Adrenal gland (tissue), 12 donors: ENCODE data around the gene NEDD9. TPM values are rescaled to one million over a fixed set of nuclear protein-coding genes. Genes with fewer than 3 reads are reported as not detected.

Experiments used
- DNase-seq, 7 donors: peaks; one replicate each; pipeline ENCODE4 v3.0.0-alpha.2; 2019 to 2020
- H3K27ac ChIP-seq, 5 donors: fragments of 200-600 bp; sonication (generic) in 4 of 5; 1 replicate in 3 of 5; 2 replicates in 2 of 5; pipeline versions ENCODE4 v1.5.1 to v1.8.0; 2016 to 2020; ENCODE audit warnings: mild to moderate bottlenecking in 1 of 5
- H3K27me3 ChIP-seq: fragments of 200-600 bp; 2 replicates; pipeline ENCODE4 v1.8.0; 2021
- H3K36me3 ChIP-seq, 2 donors: fragments of 200-600 bp; replicated peaks in 1 of 2; 1 replicate in 1 of 2; 2 replicates in 1 of 2; pipeline versions ENCODE4 v1.5.1 to v1.8.0; 2018 to 2022
- H3K4me1 ChIP-seq, 2 donors: fragments of 200-600 bp; replicated peaks in 1 of 2; 1 replicate in 1 of 2; 2 replicates in 1 of 2; pipeline versions ENCODE4 v1.5.1 to v1.8.0; 2018 to 2021
- H3K4me3 ChIP-seq, 4 donors: fragments of 200-600 bp; sonication (generic) in 3 of 4; one replicate each; pipeline ENCODE4 v1.5.1; 2016 to 2018
- H3K9me3 ChIP-seq, 3 donors: fragments of 200-600 bp; sonication (generic) in 1 of 3; replicated peaks in 1 of 3; 1 replicate in 2 of 3; 2 replicates in 1 of 3; pipeline versions ENCODE4 v1.5.1 to v1.8.0; 2016 to 2021
- CTCF ChIP-seq, 6 experiments: fragments of 450-650 bp in 4 of 6; fragments of 200-600 bp in 2 of 6; sonication (generic) in 1 of 6; IDR thresholded peaks; 1 replicate in 5 of 6; 2 replicates in 1 of 6; pipeline versions ENCODE4 v1.5.1 to v1.8.0; 2016 to 2021; ENCODE audit warnings: antibody characterized with exemption in 6 of 6, mild to moderate bottlenecking in 2 of 6, moderate library complexity in 1 of 6
- POLR2A ChIP-seq, 2 donors: fragments of 450-650 bp; IDR thresholded peaks; one replicate each; pipeline ENCODE4 v1.6.1; 2017; ENCODE audit warnings: antibody characterized with exemption in 2 of 2, mild to moderate bottlenecking in 2 of 2, moderate library complexity in 1 of 2
- WGBS, 4 donors: extraction: QIAGEN DNeasy Blood & Tissue Kit in 2 of 4; methylation state at CpG; one replicate each; pipeline versions ENCODE4 v1.1.5 to v1.1.7; 2013 to 2017; 5-methylcytosine and 5-hydroxymethylcytosine counted together
- intact Hi-C, 2 donors: fragments of 100-400 bp; cut with DNase I; formaldehyde crosslinking; loops; one replicate each; pipeline versions ENCODE4 v1.14.1 to v1.15.0; 2022 to 2023
- polyA plus RNA-seq, 3 donors: library from polyadenylated mRNA; stranded (reverse); fragments of 200-250 nt in 2 of 3; fragments of 350-450 nt in 1 of 3; fragmentation: Illumina TruSeq in 1 of 3; extraction: RNeasy Lipid Tissue Mini Kit (QIAGEN cat#74804) in 1 of 3; gene quantifications; one replicate each; pipeline ENCODE4 v1.2.3, GENCODE V29; 2013 to 2014
- total RNA-seq, 9 donors: library from RNA; depleted of rRNA in 4 of 9; stranded (reverse); fragments of >200 nt in 4 of 9; fragments of 120-200 nt in 1 of 9; fragmentation: NEBNext Ultra II Directional in 1 of 9; extraction: Animal tissue kit (Norgen Biotek cat#: 25700) in 1 of 9; gene quantifications; one replicate each; pipeline versions ENCODE4 v1.1.0 to v1.2.4, GENCODE V29; 2013 to 2023
- donor health status: healthy with polysubstance abuse.
- donor health status: Bipolar disorder and iron deficiency.
- donor health status: DM: yes; HTN: yes; CAD: no.
- donor health status: DM: no; HTN: no; CAD: no.
- donor health status: DM: no; HTN: no; CAD: no.
- donor health status: DM: yes; HTN: yes; CAD: no.

NEDD9 gene
- total and polyA plus RNA-seq, 12 donors = 6.6 to 47.9 (median 13.5) TPM

DNA sequence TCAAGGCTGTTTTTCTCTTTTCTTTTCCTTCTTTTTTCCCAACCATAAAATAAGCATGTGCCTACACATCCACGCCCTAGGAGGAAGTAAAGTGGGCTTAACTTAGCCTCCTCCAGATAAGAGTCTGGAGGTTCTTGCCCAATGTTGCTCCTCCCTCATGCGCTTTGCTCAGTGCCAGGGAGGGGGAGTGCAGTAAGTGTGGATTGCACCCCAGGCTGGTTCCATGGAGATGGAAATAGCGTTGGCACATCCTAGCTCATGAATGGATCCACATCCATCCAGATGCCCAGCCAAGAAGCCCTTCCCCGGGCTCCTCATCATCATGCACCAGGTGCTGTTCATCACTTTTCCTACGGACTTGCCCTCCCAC, 58.2 kb downstream of the NEDD9 start:
- DNase-seq = no peak
- TF ChIP-seq CTCF (IDR thresholded peaks at IDR 0.05) = no peak
- Histone ChIP-seq H3K27me3 (no peaks in the 10 kb centered on the region), H3K9me3 (no peaks in the 10 kb centered on the region), H3K36me3 (no peaks in the 10 kb centered on the region), H3K4me3 (no peak overlapping the region), H3K27ac (no peak overlapping the region), H3K4me1 (no peaks in the 10 kb centered on the region)
- WGBS, 4 donors = 90 to 95% (median 92%) methylated on average over 5 of the region's 5 CpGs
- intact Hi-C loops = loop anchor here in 1 of 2 donors (5.0 kb wide), 1 partner anchor 318 kb away; no protein-coding TSS in a partner anchor

DNA sequence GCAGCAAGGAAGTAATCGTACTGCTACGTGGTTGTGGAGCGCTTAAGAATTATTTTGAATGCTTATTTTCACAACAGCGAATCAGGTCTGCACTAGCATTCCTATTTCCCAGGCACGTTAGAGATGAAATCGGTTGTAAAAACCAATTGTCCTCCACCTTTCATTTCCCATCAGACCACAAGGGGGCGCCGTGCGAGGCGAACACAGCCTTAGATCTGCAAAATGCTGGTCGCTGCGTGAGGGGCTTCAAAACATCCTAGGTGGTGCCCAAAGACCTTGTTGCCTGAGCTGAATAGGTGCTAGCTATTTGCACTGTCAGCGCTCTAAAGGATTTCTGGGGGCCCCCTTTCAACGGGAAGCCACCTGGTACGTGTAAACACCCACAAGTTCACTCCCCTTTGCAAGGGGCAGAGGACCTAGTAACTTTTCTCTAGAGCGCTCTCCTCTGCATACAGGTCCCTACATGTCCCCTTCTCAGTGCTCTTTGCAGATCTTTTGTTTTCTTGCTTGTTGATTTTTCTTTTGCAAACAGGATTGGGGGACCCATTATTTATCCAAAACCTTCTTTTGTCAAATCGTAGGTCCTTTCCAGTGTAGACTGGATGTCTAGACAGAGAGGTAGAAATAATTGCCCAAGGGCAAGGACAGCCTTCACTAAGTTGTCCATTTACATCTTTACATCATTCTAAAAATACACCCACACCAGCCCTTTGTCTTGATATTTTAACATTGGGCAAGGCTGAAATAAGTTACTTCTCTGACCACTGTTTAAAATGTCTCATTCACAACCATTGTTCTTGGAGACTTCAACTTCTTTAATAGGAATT, 59.8 kb downstream of the NEDD9 start:
- peak; percentile 72 to 93 (median 82) for TF ChIP-seq CTCF (IDR thresholded peaks at IDR 0.05)
- no peak for TF ChIP-seq POLR2A (IDR thresholded peaks at IDR 0.05)
- Histone ChIP-seq H3K4me3 (no peak overlapping the region), H3K4me1 (peaks cover 0 to 6% of the 10 kb centered on the region in 2 donors), H3K36me3 (no peaks in the 10 kb centered on the region), H3K27ac (no peak overlapping the region), H3K27me3 (no peaks in the 10 kb centered on the region), H3K9me3 (no peaks in the 10 kb centered on the region)
- WGBS, 4 donors = 25 to 42% (median 26%) methylated on average over 13 to 17 of the region's 17 CpGs
- DNase-seq = peak; percentile 35 to 82 (median 71)
- intact Hi-C loops = loop anchor here in 1 of 2 donors (5.0 kb wide), 1 partner anchor 320 kb away; no protein-coding TSS in a partner anchor

DNA sequence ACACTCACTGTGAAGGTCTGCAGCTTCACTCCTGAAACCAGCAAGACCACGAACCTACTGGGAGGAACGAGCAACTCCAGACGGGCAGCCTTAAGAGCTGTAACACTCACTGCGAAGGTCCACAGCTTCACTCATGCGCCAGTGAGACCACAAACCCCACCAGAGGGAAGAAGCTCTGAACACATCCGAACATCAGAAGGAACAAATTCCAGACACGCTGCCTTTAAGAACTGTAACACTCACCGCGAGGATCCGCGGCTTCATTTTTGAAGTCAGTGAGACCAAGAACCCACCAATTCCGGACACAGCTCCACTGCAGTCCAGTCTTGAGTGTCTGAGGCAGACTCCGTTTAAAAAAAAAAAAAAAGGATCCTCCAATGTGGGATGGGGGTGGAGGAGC, 60.5 kb downstream of the NEDD9 start:
- Histone ChIP-seq H3K9me3 (no peaks in the 10 kb centered on the region), H3K27ac (no peak overlapping the region), H3K4me3 (no peak overlapping the region), H3K36me3 (no peaks in the 10 kb centered on the region), H3K4me1 (peaks cover 0 to 6% of the 10 kb centered on the region in 2 donors), H3K27me3 (no peaks in the 10 kb centered on the region)
- intact Hi-C loops = loop anchor here in 1 of 2 donors (5.0 kb wide), 1 partner anchor 320 kb away; no protein-coding TSS in a partner anchor
- no peak for DNase-seq
- TF ChIP-seq POLR2A (IDR thresholded peaks at IDR 0.05) (no peak), CTCF (IDR thresholded peaks at IDR 0.05) (no peak)
- WGBS, 4 donors = 88 to 92% (median 90%) methylated on average over 13 of the region's 13 CpGs

DNA sequence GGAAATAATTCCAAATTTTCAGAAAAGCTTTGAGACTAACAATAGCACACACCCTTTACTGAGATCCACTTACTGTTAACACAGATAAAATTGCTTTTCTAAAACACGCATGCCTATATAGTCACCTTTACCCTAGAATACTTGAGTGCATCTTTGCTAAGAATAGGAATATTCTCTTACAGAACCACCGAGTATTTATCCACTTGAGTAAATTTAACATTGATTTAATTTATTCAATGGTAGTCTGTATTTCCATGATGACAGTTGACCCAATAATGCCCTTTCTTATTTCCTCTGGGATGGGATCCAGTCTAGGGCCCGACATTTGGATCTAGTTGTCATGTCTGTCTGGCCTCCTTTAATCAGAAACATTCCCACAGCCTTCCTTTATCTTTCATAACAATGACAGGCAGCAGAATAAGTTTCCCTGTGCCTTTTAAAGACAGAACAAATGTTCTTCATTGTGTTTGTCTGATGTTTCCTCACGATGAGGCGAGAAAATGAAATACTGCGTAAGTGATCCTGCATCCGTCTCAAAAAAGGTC, 64.3 kb downstream of the NEDD9 start:
- H3K4me3 ChIP-seq = no peak overlapping the region
- peaks cover 0 to 6% of the 10 kb centered on the region in 2 donors for H3K4me1 ChIP-seq
- no peak for TF ChIP-seq POLR2A (IDR thresholded peaks at IDR 0.05)
- no peak for TF ChIP-seq CTCF (IDR thresholded peaks at IDR 0.05)
- intact Hi-C loops = no loop called here
- no peaks in the 10 kb centered on the region for H3K36me3 ChIP-seq
- no peak for DNase-seq
- H3K27ac ChIP-seq = peak overlapping the region in 1 of 5 donors; percentile 14
- 60 to 70% (median 68%) methylated on average over 7 of the region's 7 CpGs for WGBS, 4 donors
- H3K9me3 ChIP-seq = no peaks in the 10 kb centered on the region
- H3K27me3 ChIP-seq = no peaks in the 10 kb centered on the region
